ENCODE results near the gene SPAG16.

GRCh38 chr2:214203214-214203613 is 919.0 kb downstream of the SPAG16 start:
- TF ChIP-seq TAF1 (CRISPR knock-in tag; IDR thresholded peaks at IDR 0.05) (no peak), EZH2 (conservative IDR thresholded peaks at IDR 0.05; ENCODE audit: low read depth, low read length) (no peak), EP300 (IDR thresholded peaks at IDR 0.05; ENCODE audit: low read depth in 2 of 2, low read length in 2 of 2) (no peak), EP300 (CRISPR knock-in tag; IDR thresholded peaks at IDR 0.05; ENCODE audit: borderline replicate concordance) (no peak), ARID3A (IDR thresholded peaks at IDR 0.05; ENCODE audit: low read depth, low read length) (no peak), NAIF1 (CRISPR knock-in tag; IDR thresholded peaks at IDR 0.05; ENCODE audit: borderline replicate concordance) (no peak), TOE1 (CRISPR knock-in tag; IDR thresholded peaks at IDR 0.05) (no peak), CTCF (CRISPR knock-in tag; IDR thresholded peaks at IDR 0.05) (no peak), ESRRA (CRISPR knock-in tag; IDR thresholded peaks at IDR 0.05; ENCODE audit: low read depth) (no peak), SUZ12 (IDR thresholded peaks at IDR 0.05; ENCODE audit: low read depth, low read length) (no peak), NCOR1 (IDR thresholded peaks at IDR 0.05; ENCODE audit: borderline replicate concordance, low read length) (no peak), TBP (CRISPR knock-in tag; IDR thresholded peaks at IDR 0.05) (no peak)
- TF ChIP-seq, protein P1, sequence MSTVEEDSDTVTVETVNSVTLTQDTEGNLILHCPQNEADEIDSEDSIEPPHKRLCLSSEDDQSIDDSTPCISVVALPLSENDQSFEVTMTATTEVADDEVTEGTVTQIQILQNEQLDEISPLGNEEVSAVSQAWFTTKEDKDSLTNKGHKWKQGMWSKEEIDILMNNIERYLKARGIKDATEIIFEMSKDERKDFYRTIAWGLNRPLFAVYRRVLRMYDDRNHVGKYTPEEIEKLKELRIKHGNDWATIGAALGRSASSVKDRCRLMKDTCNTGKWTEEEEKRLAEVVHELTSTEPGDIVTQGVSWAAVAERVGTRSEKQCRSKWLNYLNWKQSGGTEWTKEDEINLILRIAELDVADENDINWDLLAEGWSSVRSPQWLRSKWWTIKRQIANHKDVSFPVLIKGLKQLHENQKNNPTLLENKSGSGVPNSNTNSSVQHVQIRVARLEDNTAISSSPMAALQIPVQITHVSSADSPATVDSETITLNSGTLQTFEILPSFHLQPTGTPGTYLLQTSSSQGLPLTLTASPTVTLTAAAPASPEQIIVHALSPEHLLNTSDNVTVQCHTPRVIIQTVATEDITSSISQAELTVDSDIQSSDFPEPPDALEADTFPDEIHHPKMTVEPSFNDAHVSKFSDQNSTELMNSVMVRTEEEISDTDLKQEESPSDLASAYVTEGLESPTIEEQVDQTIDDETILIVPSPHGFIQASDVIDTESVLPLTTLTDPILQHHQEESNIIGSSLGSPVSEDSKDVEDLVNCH (CRISPR knock-in tag; IDR thresholded peaks at IDR 0.05) = no peak
